ENCODE results near the gene SVIL. TPM values are rescaled to one million over a fixed set of nuclear protein-coding genes. Genes with fewer than 3 reads are reported as not detected.
A peak's percentile ranks its signal among the peaks of the same experiment; 100 is the strongest.
"Not testable (repeated sequence)": the region's sequence is repeated elsewhere in the genome, so short reads cannot be mapped to it uniquely, and the experiment has no call there.

Gene SVIL
- total RNA-seq, 1 donor: 36.9 TPM

DNA sequence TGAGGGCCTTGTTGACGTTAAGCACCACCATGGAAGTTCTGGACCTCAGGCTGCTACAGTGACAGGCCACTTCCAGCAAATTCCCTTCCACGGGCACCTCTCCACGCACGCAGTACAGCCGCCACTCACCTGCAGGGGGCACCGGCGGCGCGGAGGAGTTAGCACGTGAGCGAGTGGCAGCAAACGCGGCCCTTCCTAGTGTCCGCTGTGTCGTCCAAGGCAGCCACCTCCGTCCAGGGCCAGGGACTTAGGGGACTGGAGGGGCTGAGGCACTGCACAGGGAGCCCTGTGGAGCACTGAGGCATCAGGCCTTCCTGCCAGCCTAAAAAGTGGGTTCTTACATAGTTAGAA, 164.4 kb downstream of the SVIL start:
- Histone ChIP-seq H3K4me1 (ENCODE audit: insufficient read depth, low read length) (peaks cover 20% of the 10 kb centered on the region), H3K27me3 (ENCODE audit: insufficient read depth, low read length) (no peaks in the 10 kb centered on the region)

DNA sequence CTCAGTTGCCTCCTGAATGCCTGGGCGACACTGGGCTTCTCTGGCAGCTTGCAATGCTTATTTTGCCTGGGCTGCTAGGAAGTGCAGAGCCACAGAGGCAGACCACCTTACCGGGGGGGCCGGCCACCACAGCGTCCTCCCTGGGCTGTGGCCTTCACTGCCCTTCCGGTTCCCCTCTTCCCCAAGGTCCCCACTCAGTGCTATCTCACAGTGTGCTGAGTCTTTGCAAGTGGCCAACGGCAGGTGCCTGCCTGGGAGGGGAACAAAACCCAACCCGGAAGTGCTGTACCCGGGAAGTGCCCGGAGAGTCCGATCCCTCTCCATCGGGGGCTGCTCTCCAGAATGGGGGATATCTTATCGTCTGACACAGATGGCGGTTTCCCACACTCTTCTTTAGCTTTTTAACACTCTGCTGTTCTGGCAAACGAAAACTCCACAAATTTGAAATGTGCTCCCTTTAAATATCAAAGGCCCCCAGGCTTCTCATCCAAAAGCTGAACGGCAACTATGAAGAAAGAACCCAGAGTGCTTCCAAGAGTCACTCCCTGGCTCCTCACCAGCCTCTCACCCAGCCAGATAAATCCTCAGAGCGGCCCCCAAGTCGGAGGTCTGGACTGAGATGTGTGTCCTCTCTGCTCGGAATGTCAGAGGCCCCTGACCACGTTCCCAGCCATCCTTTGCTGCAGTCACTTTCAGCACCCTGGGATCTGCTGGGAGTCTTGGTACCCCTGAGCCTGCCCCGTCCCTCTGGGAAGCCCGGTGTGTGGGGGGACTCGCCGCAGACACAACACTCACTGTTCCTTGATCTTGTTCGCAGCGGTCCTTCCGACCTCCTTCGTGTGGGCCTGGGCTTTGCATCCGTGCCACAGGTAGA, 165.1 kb downstream of the SVIL start:
- Histone ChIP-seq H3K9me3 (ENCODE audit: low read depth, low read length) (no peaks in the 10 kb centered on the region), H4K20me1 (ENCODE audit: insufficient read depth, low read length) (peaks cover 32% of the 10 kb centered on the region), H3K4me3 (ENCODE audit: insufficient read depth, low read length) (no peak overlapping the region), H3K4me2 (ENCODE audit: insufficient read depth, low read length) (no peak overlapping the region), H3K36me3 (ENCODE audit: insufficient read depth, low read length) (peaks cover 44% of the 10 kb centered on the region), H2AFZ (ENCODE audit: low read length) (no peak overlapping the region), H3K4me1 (ENCODE audit: insufficient read depth, low read length) (peaks cover 20% of the 10 kb centered on the region), H3K79me2 (ENCODE audit: insufficient read depth, low read length) (peaks cover 4% of the 10 kb centered on the region), H3K27ac (ENCODE audit: low read depth, low read length) (no peak overlapping the region), H3K27me3 (ENCODE audit: insufficient read depth, low read length) (no peaks in the 10 kb centered on the region)
- no peak for DNase-seq (ENCODE audit: insufficient read length, low spot score, missing footprints)
- TF ChIP-seq, protein P1, sequence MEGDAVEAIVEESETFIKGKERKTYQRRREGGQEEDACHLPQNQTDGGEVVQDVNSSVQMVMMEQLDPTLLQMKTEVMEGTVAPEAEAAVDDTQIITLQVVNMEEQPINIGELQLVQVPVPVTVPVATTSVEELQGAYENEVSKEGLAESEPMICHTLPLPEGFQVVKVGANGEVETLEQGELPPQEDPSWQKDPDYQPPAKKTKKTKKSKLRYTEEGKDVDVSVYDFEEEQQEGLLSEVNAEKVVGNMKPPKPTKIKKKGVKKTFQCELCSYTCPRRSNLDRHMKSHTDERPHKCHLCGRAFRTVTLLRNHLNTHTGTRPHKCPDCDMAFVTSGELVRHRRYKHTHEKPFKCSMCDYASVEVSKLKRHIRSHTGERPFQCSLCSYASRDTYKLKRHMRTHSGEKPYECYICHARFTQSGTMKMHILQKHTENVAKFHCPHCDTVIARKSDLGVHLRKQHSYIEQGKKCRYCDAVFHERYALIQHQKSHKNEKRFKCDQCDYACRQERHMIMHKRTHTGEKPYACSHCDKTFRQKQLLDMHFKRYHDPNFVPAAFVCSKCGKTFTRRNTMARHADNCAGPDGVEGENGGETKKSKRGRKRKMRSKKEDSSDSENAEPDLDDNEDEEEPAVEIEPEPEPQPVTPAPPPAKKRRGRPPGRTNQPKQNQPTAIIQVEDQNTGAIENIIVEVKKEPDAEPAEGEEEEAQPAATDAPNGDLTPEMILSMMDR (IDR thresholded peaks at IDR 0.05; ENCODE audit: extremely low read depth, low read depth, low read length): no peak

More for the DNA sequence above, 164.4 kb downstream of the SVIL start:
- Histone ChIP-seq H3K4me3 (ENCODE audit: insufficient read depth, low read length) (no peak overlapping the region), H2AFZ (ENCODE audit: low read length) (no peak overlapping the region), H3K36me3 (ENCODE audit: insufficient read depth, low read length) (peaks cover 41% of the 10 kb centered on the region), H4K20me1 (ENCODE audit: insufficient read depth, low read length) (peaks cover 32% of the 10 kb centered on the region), H3K4me2 (ENCODE audit: insufficient read depth, low read length) (no peak overlapping the region), H3K9me3 (ENCODE audit: low read depth, low read length) (no peaks in the 10 kb centered on the region), H3K27ac (ENCODE audit: low read depth, low read length) (peak overlapping the region; percentile 88), H3K79me2 (ENCODE audit: insufficient read depth, low read length) (peaks cover 4% of the 10 kb centered on the region)
- no peak for DNase-seq (ENCODE audit: insufficient read length, low spot score, missing footprints)
- TF ChIP-seq, protein P1 (IDR thresholded peaks at IDR 0.05; ENCODE audit: extremely low read depth, low read depth, low read length): peak; percentile 29

GRCh38 chr10:29465384-29465783, 169.4 kb downstream of the SVIL start:
- H4K20me1 ChIP-seq (ENCODE audit: insufficient read depth, low read length): peaks cover 14% of the 10 kb centered on the region
- no peak overlapping the region for H3K4me3 ChIP-seq (ENCODE audit: insufficient read depth, low read length)
- H3K4me2 ChIP-seq (ENCODE audit: insufficient read depth, low read length): no peak overlapping the region
- H3K79me2 ChIP-seq (ENCODE audit: insufficient read depth, low read length): peaks cover 7% of the 10 kb centered on the region
- peaks cover 40% of the 10 kb centered on the region for H3K36me3 ChIP-seq (ENCODE audit: insufficient read depth, low read length)
- no peak overlapping the region for H2AFZ ChIP-seq (ENCODE audit: low read length)
- TF ChIP-seq, protein P1 (IDR thresholded peaks at IDR 0.05; ENCODE audit: extremely low read depth, low read depth, low read length): peak; percentile 28
- no peak for DNase-seq (ENCODE audit: insufficient read length, low spot score, missing footprints)
- H3K27ac ChIP-seq (ENCODE audit: low read depth, low read length): no peak overlapping the region
- H3K9me3 ChIP-seq (ENCODE audit: low read depth, low read length): no peaks in the 10 kb centered on the region
- H3K27me3 ChIP-seq (ENCODE audit: insufficient read depth, low read length): no peaks in the 10 kb centered on the region
- peaks cover 7% of the 10 kb centered on the region for H3K4me1 ChIP-seq (ENCODE audit: insufficient read depth, low read length)

DNA sequence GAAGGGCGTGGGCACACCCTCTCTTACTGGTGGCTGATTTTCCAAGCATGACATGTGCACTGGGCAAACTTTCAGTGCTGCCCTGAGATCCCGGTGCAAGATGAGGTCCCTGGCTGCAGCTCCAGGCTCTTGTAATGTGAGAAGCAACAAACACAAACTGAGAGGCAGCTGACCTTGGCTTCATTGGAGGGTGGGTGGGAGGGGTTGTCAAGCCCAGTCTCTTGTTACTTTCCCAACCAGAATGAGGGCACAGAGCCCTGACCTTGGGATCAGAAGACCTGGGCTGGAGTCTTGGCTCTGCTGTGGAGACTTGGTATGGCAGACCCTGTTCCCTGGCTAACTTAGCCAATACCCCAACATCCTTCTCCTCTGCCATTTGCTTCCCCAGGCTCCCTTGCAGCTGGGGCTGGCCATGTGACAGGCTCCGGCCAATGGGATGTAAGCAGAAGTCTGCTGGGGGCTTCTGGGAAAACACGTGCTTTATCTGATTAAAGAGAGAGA, 170.1 kb downstream of the SVIL start:
- not testable (repeated sequence) for H3K79me2 ChIP-seq (ENCODE audit: insufficient read depth, low read length); H3K9me3 ChIP-seq (ENCODE audit: low read depth, low read length); H2AFZ ChIP-seq (ENCODE audit: low read length); H3K4me1 ChIP-seq (ENCODE audit: insufficient read depth, low read length); H3K4me2 ChIP-seq (ENCODE audit: insufficient read depth, low read length); H3K27ac ChIP-seq (ENCODE audit: low read depth, low read length); H3K4me3 ChIP-seq (ENCODE audit: insufficient read depth, low read length); H4K20me1 ChIP-seq (ENCODE audit: insufficient read depth, low read length); H3K27me3 ChIP-seq (ENCODE audit: insufficient read depth, low read length); DNase-seq (ENCODE audit: insufficient read length, low spot score, missing footprints)
- H3K36me3 ChIP-seq (ENCODE audit: insufficient read depth, low read length): peaks cover 37% of the 10 kb centered on the region
